ENCODE measurements around the gene IFNL2.

DNA sequence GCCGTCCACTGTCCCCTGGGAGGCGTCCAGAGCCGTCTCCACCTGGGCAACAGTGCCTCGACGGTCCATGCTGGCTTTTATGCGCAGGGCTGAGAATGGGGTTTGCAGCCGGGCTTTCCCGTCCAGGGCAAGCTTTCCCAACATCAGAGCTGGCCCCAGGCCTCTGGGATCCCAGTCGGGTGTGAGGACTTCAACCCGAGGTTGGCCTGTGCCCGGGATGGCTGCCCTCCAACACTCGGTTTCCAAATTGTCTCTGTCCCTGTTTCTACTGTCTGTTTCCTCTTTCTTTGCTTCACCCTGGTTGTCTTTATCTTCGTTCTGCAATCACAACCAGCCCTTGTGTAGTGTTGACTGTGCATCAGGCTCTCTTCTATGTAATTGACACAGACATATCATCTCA, 19.4 kb upstream of the IFNL2 start, which contains the start of gene IFNL4:
- TF ChIP-seq, protein P1, sequence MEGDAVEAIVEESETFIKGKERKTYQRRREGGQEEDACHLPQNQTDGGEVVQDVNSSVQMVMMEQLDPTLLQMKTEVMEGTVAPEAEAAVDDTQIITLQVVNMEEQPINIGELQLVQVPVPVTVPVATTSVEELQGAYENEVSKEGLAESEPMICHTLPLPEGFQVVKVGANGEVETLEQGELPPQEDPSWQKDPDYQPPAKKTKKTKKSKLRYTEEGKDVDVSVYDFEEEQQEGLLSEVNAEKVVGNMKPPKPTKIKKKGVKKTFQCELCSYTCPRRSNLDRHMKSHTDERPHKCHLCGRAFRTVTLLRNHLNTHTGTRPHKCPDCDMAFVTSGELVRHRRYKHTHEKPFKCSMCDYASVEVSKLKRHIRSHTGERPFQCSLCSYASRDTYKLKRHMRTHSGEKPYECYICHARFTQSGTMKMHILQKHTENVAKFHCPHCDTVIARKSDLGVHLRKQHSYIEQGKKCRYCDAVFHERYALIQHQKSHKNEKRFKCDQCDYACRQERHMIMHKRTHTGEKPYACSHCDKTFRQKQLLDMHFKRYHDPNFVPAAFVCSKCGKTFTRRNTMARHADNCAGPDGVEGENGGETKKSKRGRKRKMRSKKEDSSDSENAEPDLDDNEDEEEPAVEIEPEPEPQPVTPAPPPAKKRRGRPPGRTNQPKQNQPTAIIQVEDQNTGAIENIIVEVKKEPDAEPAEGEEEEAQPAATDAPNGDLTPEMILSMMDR (IDR thresholded peaks at IDR 0.05) = no peak
- TF ChIP-seq POLR2AphosphoS5 (IDR thresholded peaks at IDR 0.05) = no peak
- no peak for TF ChIP-seq EP300 (IDR thresholded peaks at IDR 0.05)

Measured in suprapubic skin (tissue), 4 donors.